ENCODE measurements around the gene KRT13.

Gene KRT13

DNA sequence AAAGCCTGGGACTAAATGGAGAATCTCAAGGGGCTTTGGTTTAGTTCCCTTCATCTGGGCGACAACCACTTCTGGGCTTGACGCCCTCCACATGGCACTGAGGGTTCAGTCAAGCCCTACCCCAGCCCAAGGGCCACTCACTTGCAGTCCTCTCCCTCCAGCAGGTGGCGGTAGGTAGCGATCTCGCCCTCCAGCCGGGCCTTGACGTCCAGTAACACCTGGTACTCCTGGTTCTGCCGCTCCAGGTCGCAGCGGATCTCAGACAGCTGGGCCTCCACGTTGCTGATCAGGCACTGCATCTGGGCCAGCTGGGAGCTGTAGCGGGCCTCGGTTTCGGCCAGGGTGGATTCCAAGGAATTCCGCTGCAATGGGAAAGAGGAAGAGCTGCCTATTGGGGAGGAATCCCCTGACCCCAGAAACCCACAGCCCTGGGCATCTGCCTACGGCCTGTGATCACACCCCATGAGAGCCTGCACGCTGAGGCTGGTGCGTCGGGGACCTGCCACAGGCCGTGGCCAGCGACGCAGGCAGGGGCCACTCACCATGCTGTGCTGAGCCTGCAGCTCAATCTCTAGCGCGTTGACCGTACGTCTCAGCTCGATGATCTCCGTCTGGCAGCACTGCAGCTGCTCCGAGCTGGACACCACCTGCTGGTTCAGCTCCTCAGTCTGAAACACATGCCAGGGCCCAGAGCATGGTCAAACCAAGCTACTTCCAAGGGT, 18.4 kb downstream of the KRT13 start:
- H3K4me3 ChIP-seq (replicated peaks in 1 of 2; ENCODE audit: low read depth in 2 of 2, low read length in 2 of 2) = no peak overlapping the region
- TF ChIP-seq, protein P1, sequence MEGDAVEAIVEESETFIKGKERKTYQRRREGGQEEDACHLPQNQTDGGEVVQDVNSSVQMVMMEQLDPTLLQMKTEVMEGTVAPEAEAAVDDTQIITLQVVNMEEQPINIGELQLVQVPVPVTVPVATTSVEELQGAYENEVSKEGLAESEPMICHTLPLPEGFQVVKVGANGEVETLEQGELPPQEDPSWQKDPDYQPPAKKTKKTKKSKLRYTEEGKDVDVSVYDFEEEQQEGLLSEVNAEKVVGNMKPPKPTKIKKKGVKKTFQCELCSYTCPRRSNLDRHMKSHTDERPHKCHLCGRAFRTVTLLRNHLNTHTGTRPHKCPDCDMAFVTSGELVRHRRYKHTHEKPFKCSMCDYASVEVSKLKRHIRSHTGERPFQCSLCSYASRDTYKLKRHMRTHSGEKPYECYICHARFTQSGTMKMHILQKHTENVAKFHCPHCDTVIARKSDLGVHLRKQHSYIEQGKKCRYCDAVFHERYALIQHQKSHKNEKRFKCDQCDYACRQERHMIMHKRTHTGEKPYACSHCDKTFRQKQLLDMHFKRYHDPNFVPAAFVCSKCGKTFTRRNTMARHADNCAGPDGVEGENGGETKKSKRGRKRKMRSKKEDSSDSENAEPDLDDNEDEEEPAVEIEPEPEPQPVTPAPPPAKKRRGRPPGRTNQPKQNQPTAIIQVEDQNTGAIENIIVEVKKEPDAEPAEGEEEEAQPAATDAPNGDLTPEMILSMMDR (IDR thresholded peaks at IDR 0.05; ENCODE audit: low read depth, low read length) = peak; percentile 65
- peak in 1 of 2 donors; percentile 9 for DNase-seq (ENCODE audit: low read depth in 2 of 2)

DNA sequence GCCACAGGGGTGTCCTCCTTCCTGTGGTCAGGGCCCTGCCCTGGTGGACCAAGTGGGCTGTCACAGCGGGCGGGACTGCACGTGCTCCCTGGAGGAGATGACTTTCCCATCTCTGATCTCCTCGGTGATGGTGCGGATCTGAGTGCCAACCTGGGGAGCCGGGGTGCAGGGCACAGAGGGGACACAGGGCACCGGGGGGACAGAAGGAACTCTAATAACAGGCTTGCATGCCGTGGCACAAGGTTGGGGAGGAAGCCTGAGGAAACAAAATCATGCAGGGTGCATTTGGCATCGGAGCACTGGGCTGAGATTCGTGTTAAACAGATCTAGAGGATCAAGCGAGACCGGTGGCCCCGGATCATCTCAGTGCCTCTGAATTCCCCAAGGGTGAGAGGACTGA, 19.1 kb downstream of the KRT13 start:
- no peak for DNase-seq (ENCODE audit: low read depth in 2 of 2)
- TF ChIP-seq, protein P1 (IDR thresholded peaks at IDR 0.05; ENCODE audit: low read depth, low read length) = no peak
- no peak overlapping the region for H3K4me3 ChIP-seq (replicated peaks in 1 of 2; ENCODE audit: low read depth in 2 of 2, low read length in 2 of 2)

DNA sequence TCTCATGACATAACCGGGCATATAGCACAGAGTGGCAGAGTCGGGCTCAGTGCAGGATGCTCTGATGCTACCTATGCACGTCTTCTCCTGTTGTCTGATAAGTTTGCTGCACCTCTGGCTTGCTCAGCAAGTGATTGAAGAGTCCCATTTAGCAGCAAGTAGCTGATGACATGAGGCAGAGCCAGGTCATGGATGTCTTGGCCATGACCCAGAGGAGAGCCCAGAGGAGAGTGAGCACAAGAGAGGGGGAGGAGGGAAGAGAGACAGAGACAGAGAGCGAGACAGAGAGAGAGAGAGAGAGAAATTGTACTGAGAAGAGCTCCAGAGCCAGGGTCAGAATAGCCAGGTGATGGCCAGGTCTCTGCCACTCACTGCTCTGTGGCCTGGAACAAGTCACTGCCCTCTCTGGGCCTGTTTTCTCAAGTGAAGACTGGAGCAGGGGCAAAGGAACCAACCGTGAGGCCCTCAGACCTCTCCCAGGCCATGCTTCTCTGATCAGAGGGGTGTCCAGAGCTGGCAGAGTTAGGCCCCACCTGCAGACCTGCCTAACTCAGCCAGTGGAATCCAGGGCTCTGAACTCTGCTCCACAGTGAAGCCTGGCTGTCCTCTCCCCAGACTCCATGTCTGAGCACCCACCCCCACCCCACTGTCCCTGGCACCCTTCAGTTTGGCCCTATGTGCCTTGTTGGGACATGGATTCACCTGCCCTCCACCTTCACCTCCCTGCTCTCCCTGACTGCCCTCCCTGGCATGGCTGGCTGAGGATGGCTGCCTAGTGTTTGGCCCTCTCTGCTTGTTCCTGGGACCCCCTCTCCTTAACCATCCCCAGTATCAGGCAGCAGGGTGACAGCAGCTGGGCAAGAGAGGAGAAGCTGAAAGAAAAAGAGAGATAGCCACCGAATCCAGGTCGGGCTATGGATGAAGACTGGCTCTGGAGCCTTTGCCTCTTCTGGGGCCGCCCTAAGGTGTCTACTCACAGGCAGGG, 20.2 kb downstream of the KRT13 start:
- no peak overlapping the region for H3K4me3 ChIP-seq (replicated peaks in 1 of 2; ENCODE audit: low read depth in 2 of 2, low read length in 2 of 2)
- DNase-seq (ENCODE audit: low read depth in 2 of 2) = no peak
- TF ChIP-seq, protein P1 (IDR thresholded peaks at IDR 0.05; ENCODE audit: low read depth, low read length) = no peak

DNA sequence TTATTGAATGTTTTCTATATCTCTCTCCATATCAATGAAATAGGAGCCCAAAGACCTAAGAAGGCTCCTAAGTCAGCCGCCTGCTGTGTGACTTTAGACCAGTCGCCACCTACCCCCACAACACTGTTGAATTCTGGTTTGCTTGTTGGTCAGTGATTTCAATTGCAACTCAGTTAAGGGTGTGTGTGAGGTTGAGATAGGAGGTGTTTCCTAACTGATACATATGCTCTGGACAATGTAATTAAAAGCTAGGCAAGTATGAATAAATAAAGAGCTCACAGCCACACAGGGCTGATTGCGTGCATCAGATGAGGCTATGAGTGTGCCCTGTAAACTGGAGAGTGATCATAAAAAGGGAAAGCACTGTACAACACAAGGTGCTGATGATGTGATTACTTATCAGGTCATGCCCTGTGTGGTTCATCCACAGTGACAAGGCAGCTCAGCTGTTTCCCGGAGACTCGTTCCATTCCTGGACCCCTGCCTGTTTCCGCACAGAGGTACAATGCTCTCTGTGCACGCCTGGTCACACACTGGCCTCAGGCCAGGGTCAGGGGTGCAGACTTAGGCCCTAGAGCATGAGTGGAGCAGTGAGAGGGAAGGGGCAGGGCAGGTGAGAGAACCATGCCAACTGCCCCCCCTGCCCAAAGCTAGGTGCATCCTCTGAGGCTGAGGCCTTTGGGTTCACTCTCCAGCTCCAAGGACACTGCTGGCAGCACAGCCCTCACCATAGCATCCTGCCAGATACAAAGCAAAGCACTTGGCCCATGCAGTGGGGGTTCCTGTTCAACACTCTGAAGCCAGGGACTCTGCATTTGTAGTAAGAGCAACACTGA, 21.2 kb downstream of the KRT13 start:
- TF ChIP-seq, protein P1 (IDR thresholded peaks at IDR 0.05; ENCODE audit: low read depth, low read length) = no peak
- DNase-seq (ENCODE audit: low read depth in 2 of 2) = peak in 1 of 2 donors; percentile 13
- no peak overlapping the region for H3K4me3 ChIP-seq (replicated peaks in 1 of 2; ENCODE audit: low read depth in 2 of 2, low read length in 2 of 2)

DNA sequence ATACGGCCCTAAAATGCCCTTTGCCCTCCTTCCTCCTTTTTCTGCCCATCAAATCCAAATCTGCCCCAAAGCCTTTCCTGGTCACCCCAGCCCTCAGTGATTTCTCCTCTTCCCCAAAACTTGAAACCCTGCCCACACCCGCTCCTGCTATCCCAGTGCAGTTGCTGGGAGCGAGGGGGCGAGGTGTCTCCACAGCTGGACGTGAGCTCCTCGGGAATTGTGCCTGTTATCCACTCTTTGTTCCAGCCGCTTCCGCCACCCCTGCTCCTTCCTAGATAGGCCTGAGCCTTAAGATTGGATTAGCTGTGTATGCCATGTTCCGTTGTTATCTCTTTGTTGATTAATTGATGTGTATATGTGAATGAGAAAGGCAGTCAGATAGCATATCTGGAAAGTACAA, 21.9 kb downstream of the KRT13 start:
- no peak for DNase-seq (ENCODE audit: low read depth in 2 of 2)
- no peak overlapping the region for H3K4me3 ChIP-seq (replicated peaks in 1 of 2; ENCODE audit: low read depth in 2 of 2, low read length in 2 of 2)
- TF ChIP-seq, protein P1 (IDR thresholded peaks at IDR 0.05; ENCODE audit: low read depth, low read length) = no peak

DNA sequence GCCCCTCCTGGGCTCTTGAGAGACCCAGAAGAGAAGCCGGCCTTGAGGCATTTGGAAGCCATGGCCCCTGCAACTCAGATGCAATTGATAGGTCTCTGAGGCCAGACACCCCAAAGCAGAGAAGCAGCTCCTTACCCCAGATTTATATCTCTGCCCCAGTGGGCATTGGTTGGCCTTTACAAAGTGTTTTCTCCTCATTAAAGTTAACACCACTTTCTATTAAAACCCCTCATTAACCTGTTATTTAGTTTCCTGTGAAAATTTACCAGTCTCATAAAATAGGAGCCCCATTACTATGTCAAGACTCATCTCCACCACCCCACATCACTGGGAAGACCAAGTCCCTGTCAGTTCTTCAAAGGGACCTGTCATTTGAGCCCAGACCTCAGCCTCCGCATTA, 24.4 kb downstream of the KRT13 start, which contains the start of gene KRT35:
Gene KRT35, minus strand, starts transcription at position 116 of the 400 bp plus-strand sequence. Its CDS starts 54 bp downstream, at position 62.
- TF ChIP-seq, protein P1 (IDR thresholded peaks at IDR 0.05; ENCODE audit: low read depth, low read length) = no peak
- no peak for DNase-seq (ENCODE audit: low read depth in 2 of 2)
- no peak within 1 kb of the TSS for H3K4me3 ChIP-seq (replicated peaks in 1 of 2; ENCODE audit: low read depth in 2 of 2, low read length in 2 of 2)
